Testis (tissue), 2 donors: ENCODE results near the gene ZNF618.

Source experiments
- POLR2A ChIP-seq: fragments of 450-650 bp; IDR thresholded peaks from one replicate; pipeline ENCODE4 v1.6.1; 2017; ENCODE audit warnings: antibody characterized with exemption, mild to moderate bottlenecking, moderate library complexity
- TF ChIP-seq, protein P1 (sequence below), 3 experiments: fragments of 450-650 bp in 2 of 3; fragments of 200-600 bp in 1 of 3; sonication (generic) in 1 of 3; IDR thresholded peaks; one replicate each; pipeline ENCODE4 v1.5.1; 2016 to 2019; ENCODE audit warnings: antibody characterized with exemption in 3 of 3, mild to moderate bottlenecking in 2 of 3, moderate library complexity in 1 of 3

DNA sequence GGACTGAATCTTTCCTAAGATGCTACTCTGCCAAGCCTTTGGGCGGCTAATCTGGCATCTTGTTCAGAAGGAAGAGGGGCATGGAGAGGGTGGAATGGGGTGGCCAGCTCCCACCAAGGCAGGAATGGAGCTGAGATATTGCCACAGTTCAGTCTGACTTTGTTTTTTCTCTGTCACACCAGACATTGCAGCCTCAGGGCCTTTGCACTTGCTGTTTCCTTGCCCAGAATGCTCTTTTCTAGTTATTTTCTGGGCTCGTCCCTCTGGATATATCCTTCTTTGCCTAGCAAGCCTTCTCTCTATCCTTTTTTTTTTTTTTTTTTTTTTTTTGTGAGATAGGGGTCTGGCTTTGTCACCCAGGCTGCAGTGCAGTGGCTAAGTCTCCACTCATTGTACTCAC, 40.8 kb downstream of the ZNF618 start:
- no peak for TF ChIP-seq POLR2A
- TF ChIP-seq, protein P1, sequence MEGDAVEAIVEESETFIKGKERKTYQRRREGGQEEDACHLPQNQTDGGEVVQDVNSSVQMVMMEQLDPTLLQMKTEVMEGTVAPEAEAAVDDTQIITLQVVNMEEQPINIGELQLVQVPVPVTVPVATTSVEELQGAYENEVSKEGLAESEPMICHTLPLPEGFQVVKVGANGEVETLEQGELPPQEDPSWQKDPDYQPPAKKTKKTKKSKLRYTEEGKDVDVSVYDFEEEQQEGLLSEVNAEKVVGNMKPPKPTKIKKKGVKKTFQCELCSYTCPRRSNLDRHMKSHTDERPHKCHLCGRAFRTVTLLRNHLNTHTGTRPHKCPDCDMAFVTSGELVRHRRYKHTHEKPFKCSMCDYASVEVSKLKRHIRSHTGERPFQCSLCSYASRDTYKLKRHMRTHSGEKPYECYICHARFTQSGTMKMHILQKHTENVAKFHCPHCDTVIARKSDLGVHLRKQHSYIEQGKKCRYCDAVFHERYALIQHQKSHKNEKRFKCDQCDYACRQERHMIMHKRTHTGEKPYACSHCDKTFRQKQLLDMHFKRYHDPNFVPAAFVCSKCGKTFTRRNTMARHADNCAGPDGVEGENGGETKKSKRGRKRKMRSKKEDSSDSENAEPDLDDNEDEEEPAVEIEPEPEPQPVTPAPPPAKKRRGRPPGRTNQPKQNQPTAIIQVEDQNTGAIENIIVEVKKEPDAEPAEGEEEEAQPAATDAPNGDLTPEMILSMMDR (IDR thresholded peaks at IDR 0.05) = no peak
